ENCODE data around the gene TEKT5.

- TF ChIP-seq CTCF (IDR thresholded peaks at IDR 0.05) (no peak), POLR2A (IDR thresholded peaks at IDR 0.05) (no peak)
These were observed 76.0 kb downstream of the TEKT5 start for GRCh38 chr16:10618710-10619209.

All from heart left ventricle (tissue), 13 donors.